GM10248 (cell line): Measurements from ENCODE around the gene CCDC200.

Source experiments
- CTCF ChIA-PET: fragments of 300-600 bp; sonication (Branson Sonifier 250); formaldehyde crosslinking; extraction: SDS; loops from one replicate; lab custom pipeline; 2021; ENCODE audit warnings: antibody characterized with exemption; lab: Yijun Ruan, JAX
- POLR2A ChIA-PET: fragments of 350-650 bp; sonication (Branson Sonifier 250); formaldehyde crosslinking; extraction: SDS; loops from one replicate; lab custom pipeline; 2020; ENCODE audit warnings: antibody characterized with exemption; lab: Yijun Ruan, JAX
- DNase-seq: peaks from one replicate; pipeline ENCODE4 v3.0.0; 2012; ENCODE audit errors: extremely low spot score
- CTCF ChIP-seq: IDR thresholded peaks from 2 replicates; pipeline ENCODE4 v1.5.1; 2012; ENCODE audit warnings: mild to moderate bottlenecking, low read depth; ENCODE audit errors: extremely low read depth, missing control alignments, control extremely low read depth

The CCDC200 gene

DNA sequence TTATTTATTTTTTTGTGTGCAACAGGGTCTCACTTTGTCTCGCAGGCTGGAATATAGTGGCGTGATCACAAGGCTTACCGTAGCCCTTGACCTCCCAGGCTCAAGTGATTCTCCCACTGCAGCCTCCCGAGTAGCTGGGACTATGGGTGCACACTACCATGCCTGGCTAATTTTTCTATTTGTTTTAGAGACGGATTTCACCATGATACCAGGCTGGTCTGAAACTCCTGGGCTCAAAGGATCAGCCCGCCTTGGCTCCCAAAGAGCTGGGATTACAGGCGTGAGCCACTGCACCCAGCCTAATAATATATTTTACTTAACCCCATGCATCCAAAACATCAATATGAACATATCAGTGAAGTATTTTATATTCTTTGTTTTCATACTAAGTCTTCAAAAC, 2.0 kb downstream of the CCDC200 start:
- CTCF ChIA-PET: interaction anchor here (1.3 to 1.5 kb wide), 2 partner anchors 12 to 99 kb away, joined by 3 to 4 read pairs; no protein-coding TSS in a partner anchor
- no peak for DNase-seq
- TF ChIP-seq CTCF: no peak
- POLR2A ChIA-PET: interaction anchor here (1.7 kb wide), 1 partner anchor 15 kb away, joined by 5 read pairs; the partner anchor contains the start of gene TMEM106A

DNA sequence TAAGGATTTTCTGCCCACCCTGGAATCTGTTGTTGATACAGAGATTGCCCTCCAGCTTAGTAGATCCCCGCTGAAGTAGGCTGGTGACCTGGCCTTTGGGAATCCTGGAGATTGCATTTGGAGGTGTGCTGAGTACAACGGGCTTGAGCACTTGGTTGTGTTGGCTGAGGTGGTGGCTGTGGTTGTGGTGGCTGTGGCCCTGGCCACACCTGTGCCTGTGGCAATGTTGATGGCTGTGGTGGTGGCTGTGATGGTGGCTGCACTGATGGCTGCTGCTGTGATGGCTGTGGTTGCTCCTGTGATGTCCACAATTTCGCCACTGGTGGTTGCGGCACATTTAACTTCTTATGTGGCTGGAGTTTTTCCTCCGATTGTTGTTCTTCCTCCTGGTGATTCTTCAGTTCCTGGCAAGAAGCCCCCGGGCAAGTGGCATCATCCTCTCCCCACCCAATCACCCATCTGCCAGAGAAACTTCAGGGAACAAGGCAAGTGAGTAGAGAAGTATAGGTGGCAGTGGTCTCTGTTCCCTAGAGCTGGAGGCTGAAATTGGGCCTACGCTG, 4.2 kb downstream of the CCDC200 start:
- POLR2A ChIA-PET: interaction anchor here (0.7 to 1.0 kb wide), 2 partner anchors 92 to 322 kb away, joined by 3 to 11 read pairs; partner anchors contain the start of gene ETV4
- TF ChIP-seq CTCF: no peak
- DNase-seq: no peak
- CTCF ChIA-PET: interaction anchor here (1.6 to 2.7 kb wide), 2 partner anchors 10 to 12 kb away, joined by 4 to 13 read pairs; partner anchors contain the start of gene TMEM106A

- no peak for TF ChIP-seq CTCF
- CTCF ChIA-PET: interaction anchor here (1.0 to 1.2 kb wide), 2 partner anchors 9 to 11 kb away, joined by 3 read pairs; partner anchors contain the start of gene TMEM106A
- POLR2A ChIA-PET: interaction anchor here (1.0 kb wide), 1 partner anchor 8 kb away, joined by 4 read pairs; the partner anchor contains the start of gene TMEM106A
- no peak for DNase-seq
These were observed 7.8 kb downstream of the CCDC200 start for GRCh38 chr17:43220511-43221125.

DNA sequence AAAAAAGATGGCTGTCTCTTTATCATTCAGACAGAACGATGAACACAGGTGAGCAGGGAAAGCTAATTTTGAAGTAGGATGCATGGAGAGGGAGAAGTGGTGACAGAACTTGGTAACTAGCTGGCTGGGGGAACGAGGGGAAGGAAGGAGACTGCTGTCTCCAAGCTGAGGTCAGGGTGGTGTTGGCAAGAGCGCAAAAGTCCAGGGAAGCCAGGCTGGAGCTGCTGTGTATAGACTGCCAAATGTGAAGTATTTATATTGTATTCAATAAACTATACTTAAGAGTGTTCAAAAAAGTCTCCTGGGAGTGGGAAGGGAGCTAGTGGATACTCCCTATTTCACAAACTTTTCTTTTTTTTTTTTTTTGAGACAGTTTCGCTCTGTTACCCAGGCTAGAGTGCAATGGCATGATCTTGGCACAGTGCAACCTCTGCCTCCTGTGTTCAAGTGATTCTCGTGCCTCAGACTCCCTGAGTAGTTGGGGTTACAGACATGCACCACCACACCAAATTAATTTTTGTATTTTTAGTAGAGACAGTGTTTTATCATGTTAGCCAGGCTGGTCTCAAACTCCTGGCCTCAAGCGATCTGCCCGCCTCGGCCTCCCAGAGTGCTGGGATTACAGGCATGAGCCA, 8.6 kb downstream of the CCDC200 start:
- ChIA-PET POLR2A (interaction anchor here (0.6 to 1.6 kb wide), 4 partner anchors 96 to 141 kb away, joined by 4 to 11 read pairs (median 5); no protein-coding TSS in a partner anchor), CTCF (interaction anchor here (1.0 to 1.5 kb wide), 3 partner anchors 8 to 89 kb away, joined by 3 to 4 read pairs (median 3); partner anchors contain the start of gene TMEM106A)
- no peak for DNase-seq
- TF ChIP-seq CTCF: no peak

DNA sequence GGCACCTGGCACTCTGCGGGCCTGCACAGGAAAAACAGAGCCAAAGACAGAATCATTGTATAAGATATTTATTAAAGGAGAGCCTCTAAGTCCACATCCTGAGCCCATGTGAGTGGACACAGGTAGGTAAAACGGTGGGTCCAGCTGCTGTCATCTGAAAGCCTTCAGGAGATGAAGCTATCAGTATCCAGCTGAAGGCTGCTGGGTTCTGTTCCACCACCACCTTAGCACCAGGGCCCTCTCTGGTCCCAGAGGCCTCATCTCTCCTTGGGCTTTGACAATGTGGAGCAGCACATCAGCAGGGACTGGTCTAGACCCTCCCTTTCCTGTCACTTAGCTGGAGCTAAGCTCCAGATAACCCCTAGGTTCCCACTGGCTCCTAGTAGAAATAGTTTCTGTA, 9.4 kb downstream of the CCDC200 start:
- ChIA-PET CTCF (interaction anchor here (1.5 kb wide), 1 partner anchor 90 kb away, joined by 4 read pairs; no protein-coding TSS in a partner anchor), POLR2A (interaction anchor here (0.6 to 1.6 kb wide), 4 partner anchors 97 to 142 kb away, joined by 4 to 11 read pairs (median 5); no protein-coding TSS in a partner anchor)
- no peak for TF ChIP-seq CTCF
- no peak for DNase-seq

DNA sequence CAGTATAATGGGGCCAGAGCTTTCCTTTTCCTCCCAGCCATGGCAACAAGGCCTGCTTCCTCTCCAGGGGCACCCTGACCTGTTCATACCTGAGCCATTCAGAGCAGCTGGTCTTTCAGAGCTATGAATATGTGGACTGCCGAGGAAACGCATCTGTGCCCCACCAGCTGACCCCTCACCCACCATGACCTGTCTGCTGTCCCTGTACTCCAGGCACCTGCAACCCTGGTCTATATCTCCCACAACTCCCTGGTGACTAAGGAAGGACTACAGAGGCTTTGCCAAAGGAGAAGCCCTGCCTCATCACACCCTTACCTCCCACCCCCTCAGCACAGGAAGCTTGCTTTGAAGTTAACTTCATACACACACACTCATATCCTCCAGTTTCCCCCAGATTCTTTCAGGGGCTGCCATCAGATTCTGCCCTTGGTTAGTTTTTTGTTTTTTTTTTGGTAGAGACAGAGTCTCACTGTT, 10.8 kb downstream of the CCDC200 start:
- ChIA-PET POLR2A (interaction anchor here (1.6 kb wide), 1 partner anchor 99 kb away, joined by 11 read pairs; no protein-coding TSS in a partner anchor), CTCF (interaction anchor here (1.1 kb wide), 1 partner anchor 16 kb away, joined by 3 read pairs; no protein-coding TSS in a partner anchor)
- no peak for DNase-seq
- no peak for TF ChIP-seq CTCF
